Gastroesophageal sphincter (tissue), 4 donors: Measurements from ENCODE around the gene NFAT5. TPM values are rescaled to one million over a fixed set of nuclear protein-coding genes. Genes with fewer than 3 reads are reported as not detected.

Experiments used
- ATAC-seq: fragments of 150-250 bp; one replicate; pipeline ENCODE4 v1.9.1; 2016; ENCODE audit warnings: mild to moderate bottlenecking, moderate library complexity
- H3K27ac ChIP-seq, 4 donors: fragments of 200-600 bp; sonication (generic) in 3 of 4; 1 replicate in 3 of 4; 2 replicates in 1 of 4; pipeline ENCODE4 v1.5.1; 2016 to 2019
- H3K27me3 ChIP-seq: fragments of 200-600 bp; sonication (generic); one replicate; pipeline ENCODE4 v1.5.1; 2019
- H3K36me3 ChIP-seq, 2 donors: fragments of 200-600 bp; sonication (generic); one replicate each; pipeline ENCODE4 v1.5.1; 2019; ENCODE audit warnings: control low read depth in 1 of 2
- H3K4me1 ChIP-seq, 3 donors: fragments of 200-600 bp; sonication (generic); 1 replicate in 2 of 3; 2 replicates in 1 of 3; pipeline ENCODE4 v1.5.1; 2016 to 2019; ENCODE audit warnings: control low read depth in 2 of 3
- H3K4me3 ChIP-seq, 2 donors: fragments of 200-600 bp; sonication (generic); one replicate each; pipeline ENCODE4 v1.5.1; 2019; ENCODE audit warnings: mild to moderate bottlenecking in 1 of 2, moderate library complexity in 1 of 2
- H3K9me3 ChIP-seq, 3 donors: fragments of 200-600 bp; sonication (generic); one replicate each; pipeline ENCODE4 v1.5.1; 2017 to 2019; ENCODE audit warnings: control low read depth in 2 of 3
- EP300 ChIP-seq: sonication (generic); formaldehyde crosslinking; IDR thresholded peaks from one replicate; pipeline ENCODE4 v1.6.1; 2017; ENCODE audit warnings: antibody characterized with exemption, mild to moderate bottlenecking
- POLR2A ChIP-seq, 2 donors: fragments of 450-650 bp; IDR thresholded peaks; one replicate each; pipeline ENCODE4 v1.6.1; 2017; ENCODE audit warnings: antibody characterized with exemption in 2 of 2, mild to moderate bottlenecking in 2 of 2, moderate library complexity in 1 of 2
- POLR2AphosphoS5 ChIP-seq: sonication (generic); formaldehyde crosslinking; IDR thresholded peaks from one replicate; pipeline ENCODE4 v1.6.1; 2017; ENCODE audit warnings: antibody characterized with exemption
- WGBS, 2 donors: methylation state at CpG; one replicate each; pipeline ENCODE4 v1.1.5; 2018; ENCODE audit warnings: low coverage in 1 of 2; 5-methylcytosine and 5-hydroxymethylcytosine counted together
- total RNA-seq, 4 donors: library from RNA; depleted of rRNA; stranded (reverse); fragments of >200 nt; gene quantifications; one replicate each; pipeline ENCODE4 v1.1.0, GENCODE V29; 2016
- TF ChIP-seq, protein P1 (sequence below), 4 experiments: fragments of 200-600 bp in 2 of 4; fragments of 450-650 bp in 2 of 4; sonication (generic) in 1 of 4; IDR thresholded peaks; one replicate each; pipeline ENCODE4 v1.5.1; 2017 to 2019; ENCODE audit warnings: antibody characterized with exemption in 4 of 4, mild to moderate bottlenecking in 2 of 4, moderate library complexity in 2 of 4

The NFAT5 gene
- total RNA-seq, 4 donors from 2014 or later = 43.8 to 79.1 (median 59.5) TPM

DNA sequence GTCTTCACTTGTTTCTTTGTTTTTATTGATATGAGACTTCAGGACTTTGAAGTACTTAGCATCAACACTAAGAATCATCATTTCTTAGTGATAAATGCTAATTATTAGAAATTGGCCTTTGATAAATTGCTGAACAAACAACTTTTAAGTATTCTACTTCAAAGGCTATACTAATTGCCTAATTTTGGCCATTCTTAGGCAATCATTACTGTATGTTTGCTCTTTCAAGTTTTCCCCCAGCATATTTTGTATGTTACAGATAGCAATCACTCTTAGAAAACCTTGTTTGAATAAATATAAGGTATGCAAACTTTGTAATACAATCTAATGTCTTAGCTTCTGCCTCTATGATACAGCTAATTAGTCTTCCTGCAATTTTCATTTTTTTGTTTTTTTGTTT, 114.6 kb downstream of the NFAT5 start:
- TF ChIP-seq POLR2AphosphoS5 (no peak), EP300 (no peak), POLR2A (IDR thresholded peaks at IDR 0.05) (no peak)
- TF ChIP-seq, protein P1, sequence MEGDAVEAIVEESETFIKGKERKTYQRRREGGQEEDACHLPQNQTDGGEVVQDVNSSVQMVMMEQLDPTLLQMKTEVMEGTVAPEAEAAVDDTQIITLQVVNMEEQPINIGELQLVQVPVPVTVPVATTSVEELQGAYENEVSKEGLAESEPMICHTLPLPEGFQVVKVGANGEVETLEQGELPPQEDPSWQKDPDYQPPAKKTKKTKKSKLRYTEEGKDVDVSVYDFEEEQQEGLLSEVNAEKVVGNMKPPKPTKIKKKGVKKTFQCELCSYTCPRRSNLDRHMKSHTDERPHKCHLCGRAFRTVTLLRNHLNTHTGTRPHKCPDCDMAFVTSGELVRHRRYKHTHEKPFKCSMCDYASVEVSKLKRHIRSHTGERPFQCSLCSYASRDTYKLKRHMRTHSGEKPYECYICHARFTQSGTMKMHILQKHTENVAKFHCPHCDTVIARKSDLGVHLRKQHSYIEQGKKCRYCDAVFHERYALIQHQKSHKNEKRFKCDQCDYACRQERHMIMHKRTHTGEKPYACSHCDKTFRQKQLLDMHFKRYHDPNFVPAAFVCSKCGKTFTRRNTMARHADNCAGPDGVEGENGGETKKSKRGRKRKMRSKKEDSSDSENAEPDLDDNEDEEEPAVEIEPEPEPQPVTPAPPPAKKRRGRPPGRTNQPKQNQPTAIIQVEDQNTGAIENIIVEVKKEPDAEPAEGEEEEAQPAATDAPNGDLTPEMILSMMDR (IDR thresholded peaks at IDR 0.05) = no peak
- H3K4me1 ChIP-seq = no peaks in the 10 kb centered on the region
- H3K4me3 ChIP-seq = no peak overlapping the region
- H3K9me3 ChIP-seq = no peaks in the 10 kb centered on the region
- H3K27ac ChIP-seq = no peak overlapping the region
- no peak for ATAC-seq
- H3K27me3 ChIP-seq = no peaks in the 10 kb centered on the region
- peaks cover 0 to 88% of the 10 kb centered on the region in 2 donors for H3K36me3 ChIP-seq

DNA sequence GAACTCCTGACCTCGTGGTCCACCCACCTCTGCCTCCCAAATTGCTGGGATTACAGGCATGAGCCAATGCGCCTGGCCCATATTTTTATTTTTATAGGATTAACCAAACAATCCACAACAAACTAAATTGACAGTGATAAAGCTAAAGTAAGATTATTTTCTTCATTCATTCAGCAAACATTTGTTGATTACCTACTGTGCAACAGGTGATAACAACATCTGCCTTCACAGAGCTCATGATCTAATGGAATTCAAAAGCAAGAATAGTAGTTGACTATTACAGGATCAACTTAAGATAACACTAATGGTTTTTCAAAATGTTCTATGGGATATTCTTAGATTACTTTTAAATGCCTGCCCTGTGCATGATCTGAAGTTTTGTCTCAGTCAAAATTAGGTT, 122.8 kb downstream of the NFAT5 start:
- Histone ChIP-seq H3K4me1 (no peaks in the 10 kb centered on the region), H3K27me3 (no peaks in the 10 kb centered on the region), H3K36me3 (peaks cover 7 to 77% of the 10 kb centered on the region in 2 donors), H3K27ac (no peak overlapping the region), H3K4me3 (no peak overlapping the region), H3K9me3 (no peaks in the 10 kb centered on the region)
- TF ChIP-seq, protein P1 (IDR thresholded peaks at IDR 0.05) = no peak
- TF ChIP-seq POLR2AphosphoS5 (no peak), EP300 (no peak), POLR2A (IDR thresholded peaks at IDR 0.05) (no peak)
- no peak for ATAC-seq
- 93% methylated on average over 2 of the region's 2 CpGs; no CpG with 5 or more reads in 1 of the 2 donors for WGBS, 2 donors

DNA sequence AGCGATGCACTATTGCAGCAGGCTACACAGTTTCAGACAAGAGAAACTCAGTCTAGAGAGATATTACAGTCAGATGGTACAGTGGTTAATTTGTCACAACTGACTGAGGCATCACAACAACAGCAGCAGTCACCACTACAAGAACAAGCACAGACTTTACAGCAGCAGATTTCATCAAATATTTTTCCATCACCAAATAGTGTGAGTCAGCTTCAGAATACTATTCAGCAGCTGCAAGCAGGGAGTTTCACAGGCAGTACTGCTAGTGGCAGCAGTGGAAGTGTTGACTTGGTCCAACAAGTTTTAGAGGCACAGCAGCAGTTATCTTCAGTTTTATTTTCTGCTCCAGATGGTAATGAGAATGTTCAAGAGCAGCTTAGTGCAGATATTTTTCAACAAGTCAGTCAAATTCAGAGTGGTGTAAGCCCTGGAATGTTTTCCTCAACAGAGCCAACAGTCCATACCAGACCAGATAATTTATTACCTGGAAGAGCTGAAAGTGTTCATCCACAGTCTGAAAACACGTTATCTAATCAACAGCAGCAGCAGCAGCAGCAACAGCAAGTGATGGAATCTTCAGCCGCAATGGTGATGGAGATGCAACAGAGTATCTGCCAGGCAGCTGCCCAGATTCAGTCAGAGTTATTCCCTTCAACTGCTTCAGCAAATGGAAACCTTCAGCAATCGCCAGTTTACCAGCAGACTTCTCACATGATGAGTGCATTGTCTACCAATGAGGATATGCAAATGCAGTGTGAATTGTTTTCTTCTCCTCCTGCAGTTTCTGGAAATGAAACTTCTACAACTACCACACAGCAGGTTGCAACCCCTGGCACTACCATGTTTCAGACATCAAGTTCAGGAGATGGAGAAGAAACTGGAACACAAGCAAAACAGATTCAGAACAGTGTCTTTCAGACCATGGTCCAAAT, 126.5 kb downstream of the NFAT5 start:
- peak overlapping the region in 2 of 4 donors; percentile 25 to 34 for H3K27ac ChIP-seq
- H3K27me3 ChIP-seq = no peaks in the 10 kb centered on the region
- H3K4me1 ChIP-seq = no peaks in the 10 kb centered on the region
- ATAC-seq = no peak
- WGBS, 2 donors = 50 to 71% methylated on average over 1 to 4 of the region's 4 CpGs
- H3K9me3 ChIP-seq = no peaks in the 10 kb centered on the region
- H3K36me3 ChIP-seq = peaks cover 7 to 81% of the 10 kb centered on the region in 2 donors
- TF ChIP-seq POLR2AphosphoS5 (no peak), EP300 (no peak), POLR2A (IDR thresholded peaks at IDR 0.05) (no peak)
- TF ChIP-seq, protein P1 (IDR thresholded peaks at IDR 0.05) = no peak
- no peak overlapping the region for H3K4me3 ChIP-seq

DNA sequence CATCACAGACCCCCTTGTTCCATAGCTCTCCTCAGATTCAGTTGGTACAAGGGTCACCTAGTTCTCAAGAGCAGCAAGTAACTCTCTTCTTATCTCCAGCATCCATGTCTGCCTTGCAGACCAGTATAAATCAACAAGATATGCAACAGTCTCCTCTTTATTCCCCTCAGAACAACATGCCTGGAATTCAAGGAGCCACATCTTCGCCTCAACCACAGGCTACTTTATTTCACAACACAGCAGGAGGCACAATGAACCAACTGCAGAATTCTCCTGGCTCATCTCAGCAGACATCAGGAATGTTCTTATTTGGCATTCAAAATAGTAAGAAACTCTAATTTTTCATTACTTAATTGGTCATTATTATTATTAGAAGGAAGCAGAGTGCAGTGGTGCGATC, 128.2 kb downstream of the NFAT5 start:
- peak overlapping the region in 1 of 4 donors; percentile 18 for H3K27ac ChIP-seq
- no peak overlapping the region for H3K4me3 ChIP-seq
- peaks cover 7 to 85% of the 10 kb centered on the region in 2 donors for H3K36me3 ChIP-seq
- no peaks in the 10 kb centered on the region for H3K4me1 ChIP-seq
- no peaks in the 10 kb centered on the region for H3K27me3 ChIP-seq
- 94 to 100% methylated on average over 1 to 2 of the region's 2 CpGs for WGBS, 2 donors
- no peak for ATAC-seq
- no peaks in the 10 kb centered on the region for H3K9me3 ChIP-seq
- TF ChIP-seq EP300 = no peak
- no peak for TF ChIP-seq POLR2AphosphoS5
- TF ChIP-seq, protein P1 (IDR thresholded peaks at IDR 0.05) = no peak
- no peak for TF ChIP-seq POLR2A (IDR thresholded peaks at IDR 0.05)

DNA sequence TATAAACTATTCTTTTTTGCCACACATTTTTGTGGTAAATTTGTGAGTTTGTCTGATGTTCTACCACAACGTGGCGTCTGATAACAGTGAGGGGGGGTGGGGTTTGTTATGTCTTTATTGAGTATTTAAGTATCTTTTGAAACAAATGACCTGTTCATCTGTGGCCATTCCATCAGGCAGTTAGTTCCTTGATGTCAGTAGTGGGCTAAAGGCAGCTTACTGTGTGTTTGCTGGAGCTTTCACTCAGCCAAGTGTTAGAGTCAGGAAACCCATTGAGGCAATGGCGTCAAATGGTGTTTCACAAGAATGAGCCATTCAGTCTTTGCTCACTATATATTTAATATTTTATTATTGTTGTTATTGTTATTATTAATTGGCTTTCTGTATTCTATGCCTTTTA, 132.6 kb downstream of the NFAT5 start:
- peaks cover 0 to 53% of the 10 kb centered on the region in 2 donors for H3K36me3 ChIP-seq
- TF ChIP-seq, protein P1 (IDR thresholded peaks at IDR 0.05) = no peak
- TF ChIP-seq POLR2AphosphoS5 (no peak), POLR2A (IDR thresholded peaks at IDR 0.05) (no peak), EP300 (no peak)

More for the DNA sequence above, 132.6 kb downstream of the NFAT5 start:
- Histone ChIP-seq H3K4me1 (peaks cover 0 to 3% (median 0%) of the 10 kb centered on the region in 3 donors), H3K9me3 (no peaks in the 10 kb centered on the region), H3K4me3 (no peak overlapping the region), H3K27me3 (no peaks in the 10 kb centered on the region), H3K27ac (no peak overlapping the region)
- no peak for ATAC-seq
- 83 to 90% methylated on average over 3 of the region's 3 CpGs for WGBS, 2 donors
